Embryonic facial prominence (tissue), 1 donor: ENCODE data around the gene GTPBP3.
A peak's percentile ranks its signal among the peaks of the same experiment; 100 is the strongest.

Experiments
- DNase-seq: peaks from one replicate; pipeline ENCODE4 v3.0.0-alpha.2; 2016; ENCODE audit errors: extremely low spot score

Gene GTPBP3

DNA sequence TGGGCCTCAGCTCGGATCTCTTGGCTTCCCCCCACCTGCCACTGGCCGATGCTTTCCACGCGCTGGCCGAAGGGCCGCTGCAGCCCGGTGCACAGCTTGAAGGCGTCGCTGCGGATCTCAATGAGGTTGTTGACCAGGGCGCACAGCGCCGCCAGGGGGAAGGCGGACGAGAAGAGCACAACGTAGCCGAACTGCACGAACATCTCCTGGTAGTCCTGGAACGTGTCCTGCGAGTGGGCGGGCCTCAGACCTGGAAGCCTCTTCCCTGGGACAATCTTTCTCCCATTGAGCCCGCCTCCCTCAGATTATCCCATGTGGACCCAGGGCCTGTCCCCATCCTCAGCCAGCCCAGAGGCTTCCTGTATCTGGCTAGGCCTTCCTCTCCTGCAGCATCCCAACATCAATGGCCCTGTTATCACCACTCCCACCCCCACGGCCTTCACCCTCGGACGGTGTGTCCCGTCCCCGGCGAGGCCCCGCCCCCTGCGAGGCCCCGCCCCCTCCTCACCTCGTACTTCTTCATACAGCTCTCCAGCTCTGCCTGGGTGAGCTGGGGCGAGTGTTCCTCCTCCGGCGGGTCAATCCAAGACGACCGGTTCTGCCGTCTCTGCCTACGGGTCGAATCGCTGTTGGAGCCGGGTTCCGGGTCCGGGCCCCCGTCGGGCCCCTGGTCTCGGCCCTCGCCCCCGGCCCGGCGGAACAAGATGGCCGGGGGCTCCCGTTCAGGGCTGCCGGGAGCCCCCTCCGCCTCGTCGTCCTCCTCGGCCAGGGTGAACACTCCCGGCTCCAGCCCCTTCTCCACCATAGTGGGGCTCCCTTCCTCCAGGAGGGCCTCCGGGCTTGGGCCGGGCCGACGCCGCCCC is 9.5 kb upstream of the GTPBP3 start:
- DNase-seq, result no peak

DNA sequence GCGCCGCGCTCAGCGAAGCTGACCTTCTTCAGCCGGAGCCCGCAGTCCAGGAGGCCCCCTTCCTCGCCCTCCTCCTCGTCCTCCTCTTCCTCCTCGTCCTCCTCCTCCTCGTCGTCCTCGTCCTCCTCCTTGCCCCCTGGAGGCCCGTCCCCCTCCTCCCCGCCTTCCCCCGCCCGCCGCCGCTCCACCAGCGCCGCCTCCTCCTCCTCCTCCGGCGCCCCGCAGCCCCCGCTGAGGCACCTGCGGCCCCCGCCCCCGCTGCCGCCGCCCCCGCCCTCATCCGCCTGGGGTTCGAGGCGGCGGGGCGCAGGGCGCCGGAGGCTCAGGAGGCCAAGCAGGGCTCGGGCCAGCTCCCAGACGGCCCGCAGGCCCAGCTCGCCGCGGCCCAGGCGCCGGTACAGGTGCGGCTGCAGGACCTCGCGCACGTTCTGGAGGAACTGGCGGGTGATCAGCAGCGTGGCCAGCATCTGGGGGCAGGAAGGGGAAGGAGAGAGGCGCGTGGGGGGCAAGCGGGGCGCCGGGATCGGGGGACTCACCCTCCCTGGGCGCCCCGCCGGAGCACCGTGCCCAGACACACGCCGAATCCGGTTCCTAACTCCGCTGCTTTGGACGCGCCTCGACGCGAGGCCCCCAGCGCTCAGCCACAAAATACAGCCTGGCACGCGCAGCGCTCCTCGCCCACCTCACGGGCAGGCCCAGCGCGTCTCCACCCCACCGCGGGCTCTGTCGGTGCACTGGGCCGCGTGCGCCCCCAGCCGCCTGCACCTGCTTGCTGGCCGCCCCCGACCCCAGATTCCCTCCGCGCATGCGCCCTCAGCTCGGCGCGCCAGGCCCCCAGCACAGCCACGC is 8.6 kb upstream of the GTPBP3 start:
- no peak for DNase-seq

DNA sequence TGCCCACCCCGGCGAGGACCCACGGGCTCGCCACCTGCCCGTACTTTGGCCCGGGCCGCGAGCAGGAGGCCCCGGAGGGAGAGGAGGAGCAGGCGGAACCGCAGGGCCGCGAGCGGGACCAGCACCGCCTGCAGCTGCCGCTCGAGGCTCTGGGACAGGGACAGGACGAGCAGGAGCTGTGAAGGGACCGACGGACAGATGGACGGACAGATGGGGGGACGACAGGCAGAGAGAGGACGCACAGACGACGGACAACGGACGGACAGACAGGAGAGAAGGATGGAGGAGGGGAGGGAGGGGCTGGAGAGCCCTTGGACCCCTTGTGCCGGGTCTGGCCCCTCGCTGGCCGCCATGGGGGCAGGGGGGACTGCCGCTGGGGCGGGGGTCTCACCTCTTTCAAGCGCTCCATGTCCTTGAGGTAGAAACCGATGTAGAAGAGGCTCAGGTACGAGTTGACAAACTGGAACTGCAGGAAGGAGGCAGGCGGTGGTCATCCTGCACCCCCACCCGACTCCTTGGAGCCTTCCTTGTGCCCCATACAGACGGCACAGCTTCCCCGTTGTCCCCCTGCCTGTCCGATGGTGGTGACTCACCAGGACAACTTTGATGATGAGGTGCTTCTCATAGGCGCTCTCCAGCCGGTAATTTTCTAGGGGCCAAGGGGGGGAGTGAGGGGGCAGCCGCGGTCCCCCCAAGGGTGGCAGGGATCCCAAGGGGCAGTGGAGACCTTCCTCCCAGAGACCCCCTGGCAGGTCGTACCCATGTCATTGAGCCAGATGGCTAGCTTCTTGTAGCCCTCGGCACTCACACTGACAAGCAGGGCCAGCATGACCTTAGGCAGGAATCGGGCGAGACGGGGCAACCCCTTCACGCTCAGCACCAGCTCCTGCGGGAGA is 7.7 kb upstream of the GTPBP3 start:
- no peak for DNase-seq

DNA sequence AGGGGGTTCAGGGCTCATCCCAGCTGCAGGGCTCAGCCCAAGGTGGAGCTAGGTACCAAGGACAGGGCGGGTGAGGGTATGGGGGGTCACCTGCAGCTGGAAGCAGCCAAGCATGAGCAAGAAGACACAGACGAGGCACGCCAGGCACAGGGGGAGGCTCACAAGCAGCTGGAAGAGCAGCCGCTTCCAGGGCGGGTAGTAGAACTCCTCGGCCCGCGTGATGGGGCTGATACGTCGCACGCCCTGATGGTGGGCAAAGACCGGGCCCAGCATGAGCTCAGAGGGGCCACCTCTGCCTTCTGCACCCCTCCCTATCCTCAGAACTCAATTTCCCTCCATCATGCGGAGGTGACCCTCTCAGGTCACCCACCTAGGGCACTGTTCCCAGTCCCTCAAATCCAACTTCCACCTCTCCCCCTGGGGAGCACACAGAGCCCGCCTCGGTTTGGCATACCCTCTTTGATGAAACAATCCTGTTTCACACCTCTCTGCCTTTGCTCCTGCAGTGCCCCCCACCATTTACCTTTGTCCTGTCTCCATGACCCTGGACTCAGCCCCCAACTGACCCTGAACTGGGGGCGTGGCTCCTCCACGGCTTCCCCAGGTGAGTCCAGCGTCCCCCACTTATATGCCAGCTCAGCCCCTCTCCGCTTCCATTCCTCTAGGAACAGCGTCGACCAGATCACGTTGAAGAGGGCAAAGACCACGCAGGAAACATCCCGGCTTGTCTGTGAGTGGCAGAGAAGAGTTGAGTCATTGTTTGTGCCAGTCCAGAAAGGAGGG is 6.9 kb upstream of the GTPBP3 start:
- no peak for DNase-seq

DNA sequence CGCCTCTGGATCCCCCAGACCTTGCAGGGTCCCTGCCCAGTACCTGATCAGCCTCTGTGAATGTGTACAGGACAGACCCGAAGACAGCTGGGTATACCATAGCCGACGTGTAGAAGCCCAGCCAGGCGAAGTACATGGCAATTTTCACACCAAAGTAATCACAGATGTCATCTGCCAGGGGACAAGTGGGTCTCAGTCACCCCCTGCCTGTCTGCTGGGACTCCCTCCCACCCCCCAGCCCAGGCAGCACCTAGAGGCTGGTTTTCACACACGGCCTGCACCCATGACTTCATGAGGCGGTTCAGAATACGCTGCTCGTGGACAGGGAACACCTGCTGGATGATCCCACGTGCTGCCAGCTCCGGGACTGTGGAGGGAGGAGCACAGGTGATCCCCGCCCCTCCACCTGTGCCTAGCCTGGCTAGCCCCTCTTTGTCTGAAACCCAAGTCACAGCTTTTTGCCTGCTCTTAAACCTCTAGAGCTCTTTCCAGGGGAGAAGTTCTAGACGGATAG is 6.3 kb upstream of the GTPBP3 start:
- DNase-seq, result no peak

DNA sequence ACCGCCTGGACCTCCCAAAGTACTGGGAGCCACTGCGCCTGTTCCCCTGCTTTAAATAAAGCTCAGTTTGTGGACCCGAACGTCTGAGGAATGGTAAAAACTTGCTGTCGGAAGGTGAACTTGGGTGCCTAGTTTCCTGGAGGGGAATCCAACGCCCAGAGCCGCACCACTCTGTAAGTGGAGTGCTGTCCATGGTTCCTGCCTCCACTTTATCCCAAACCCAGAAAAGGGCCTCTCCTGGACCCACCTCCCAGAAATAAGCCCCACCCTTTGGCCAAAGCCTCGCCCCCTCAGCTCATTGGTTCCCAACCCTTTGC is 5.0 kb upstream of the GTPBP3 start:
- no peak for DNase-seq

DNA sequence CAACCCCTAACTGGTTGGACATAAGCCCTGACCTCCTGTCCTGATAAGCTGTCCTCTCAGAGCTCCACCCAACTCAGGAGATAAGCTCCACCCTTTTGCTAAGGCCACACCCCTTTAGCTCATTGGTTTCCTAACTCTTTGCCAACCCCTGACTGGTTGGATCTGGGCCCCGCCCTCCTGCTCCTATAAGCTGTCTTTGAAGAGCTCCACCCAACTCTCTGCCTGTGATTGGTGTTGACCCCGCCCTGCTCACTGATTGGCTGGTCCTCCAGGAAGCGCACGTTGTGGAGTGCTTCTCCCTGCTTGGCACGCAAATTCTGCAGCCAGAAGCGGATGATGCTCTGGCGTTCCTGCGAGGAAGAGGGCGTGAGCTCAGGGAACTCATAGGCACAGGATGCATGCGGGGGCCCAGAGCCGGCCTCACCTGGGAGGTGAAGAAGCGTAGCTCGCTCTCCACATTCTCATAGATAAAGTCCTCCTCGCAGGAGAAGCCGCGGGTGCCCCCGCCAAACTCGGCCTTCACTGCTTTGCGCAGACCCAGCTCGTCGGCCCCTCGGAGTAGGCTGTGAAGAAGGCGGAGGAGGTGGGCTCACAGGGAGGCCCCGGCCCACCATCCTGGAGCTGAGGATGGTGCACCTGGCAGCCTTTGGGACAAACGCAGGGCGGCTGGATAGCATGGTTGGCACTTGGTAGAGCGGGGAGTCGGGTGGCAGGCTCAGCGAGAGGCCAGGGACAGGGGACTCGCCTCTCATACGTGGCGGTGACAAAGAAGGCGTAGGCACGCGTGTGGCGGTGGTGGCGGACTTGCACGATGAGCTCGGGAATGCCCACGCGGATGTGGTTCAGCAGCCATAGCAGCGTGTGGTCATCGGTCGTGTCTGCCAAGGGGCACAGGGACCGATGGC is 4.4 kb upstream of the GTPBP3 start:
- DNase-seq, result no peak

DNA sequence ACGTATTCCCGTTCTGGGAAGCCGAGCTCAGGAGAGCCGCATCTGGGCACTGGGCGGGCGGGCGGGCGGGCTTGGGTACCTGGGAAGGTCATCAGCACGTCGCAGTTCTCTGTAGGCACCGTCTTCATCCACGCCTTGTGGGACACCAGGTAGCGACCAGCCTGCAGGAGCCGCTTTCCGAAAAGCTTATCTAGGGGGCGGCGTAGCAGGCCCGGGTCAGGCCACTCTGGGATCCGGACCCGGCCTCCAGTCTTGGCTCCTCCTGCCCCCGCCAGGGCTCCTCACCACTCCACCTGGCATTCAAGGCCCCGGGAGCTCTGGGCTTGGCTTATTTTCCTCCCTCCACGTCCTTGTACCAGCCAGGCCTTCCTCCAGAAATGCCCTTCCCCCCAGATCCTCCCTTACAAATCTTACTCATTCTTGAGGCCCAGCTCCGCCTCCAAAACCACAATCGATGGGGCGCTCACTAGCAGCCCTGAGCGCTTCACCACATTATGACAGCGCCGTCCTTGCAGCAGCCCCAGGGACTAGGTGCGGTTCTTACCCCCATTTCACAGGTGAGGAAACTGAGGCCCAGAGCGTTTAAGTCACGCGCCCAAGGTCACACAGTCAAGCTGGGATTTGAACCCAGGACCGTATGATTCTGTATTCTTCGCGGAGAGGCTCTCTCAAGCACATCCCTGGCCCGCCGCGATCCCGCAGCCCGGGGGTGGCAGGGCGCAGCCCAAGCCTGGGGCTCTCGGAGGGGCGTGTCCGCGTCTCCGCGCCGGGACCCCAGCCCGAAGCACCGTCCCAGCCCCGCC is 3.5 kb upstream of the GTPBP3 start:
- no peak for DNase-seq

DNA sequence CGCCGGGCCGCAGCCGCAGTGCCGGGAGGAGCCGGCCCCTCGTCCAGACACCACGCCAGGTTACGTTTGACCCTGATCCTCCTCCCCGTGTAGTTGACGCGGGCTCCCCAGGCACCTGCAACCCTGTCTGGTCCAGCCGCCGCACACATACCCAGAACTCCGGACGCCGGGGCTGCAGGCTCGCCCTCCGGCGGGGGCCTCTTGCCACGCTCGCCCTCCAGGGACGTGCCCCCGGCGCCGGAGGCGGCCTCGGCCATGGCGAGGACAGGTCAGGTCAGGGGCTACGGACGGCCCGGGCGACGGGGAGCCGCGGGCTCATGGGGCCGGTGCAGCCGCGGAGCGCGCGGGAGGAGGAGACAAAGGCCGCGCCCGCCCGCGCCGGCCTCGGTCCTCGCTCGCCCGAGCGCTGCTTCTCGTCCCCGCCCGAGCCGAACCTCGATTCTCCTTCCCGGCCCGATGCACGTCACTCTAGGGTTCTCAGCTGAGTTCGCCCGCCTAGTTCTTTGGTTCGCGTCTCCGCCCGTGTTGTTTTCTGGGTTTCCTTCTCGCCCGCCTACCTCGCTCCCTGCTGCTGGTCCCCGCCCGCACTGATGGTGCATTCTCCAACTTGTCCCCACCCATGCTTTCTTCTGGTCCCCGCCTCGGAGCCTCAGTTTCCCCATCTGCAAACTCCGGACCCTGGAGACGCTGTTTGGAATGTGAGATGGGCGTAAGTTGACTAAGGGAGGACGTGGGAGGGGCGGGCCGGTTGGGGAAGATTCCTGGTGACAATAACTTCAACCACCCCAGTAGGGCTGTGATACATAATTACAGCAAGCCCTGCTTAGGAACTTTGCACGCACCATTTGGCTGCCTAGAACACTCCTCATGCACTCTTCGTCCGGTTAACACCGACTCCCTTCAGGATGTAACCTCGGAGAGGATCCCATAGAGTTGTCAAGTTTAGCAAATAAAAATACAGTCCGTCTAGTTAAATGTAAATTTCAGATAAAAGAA is 2.6 kb upstream of the GTPBP3 start, which contains the start of gene ANO8:
ANO8 (minus strand) TSS at position 442 of the 996 bp plus-strand sequence; CDS start at position 257, 185 bp downstream.
- peak; percentile 95 for DNase-seq

DNA sequence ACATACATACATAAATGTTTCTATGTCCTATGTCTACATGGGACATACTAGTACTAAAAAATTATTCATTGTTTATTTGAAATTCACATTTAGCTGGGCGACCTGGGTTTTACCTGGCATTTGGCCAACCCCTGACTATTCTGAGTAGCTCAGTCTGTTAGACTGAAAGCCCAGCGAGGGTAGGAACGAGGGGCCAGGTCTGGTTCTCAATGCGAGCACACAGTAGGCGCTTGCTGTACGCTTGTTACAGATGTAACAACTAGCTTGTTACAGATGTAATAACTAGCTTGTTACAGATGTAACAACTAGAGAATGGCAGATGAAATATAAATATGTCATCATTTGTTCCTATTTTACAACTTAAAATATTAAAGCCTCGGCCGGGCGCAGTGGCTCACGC is 1.8 kb upstream of the GTPBP3 start:
- no peak for DNase-seq

DNA sequence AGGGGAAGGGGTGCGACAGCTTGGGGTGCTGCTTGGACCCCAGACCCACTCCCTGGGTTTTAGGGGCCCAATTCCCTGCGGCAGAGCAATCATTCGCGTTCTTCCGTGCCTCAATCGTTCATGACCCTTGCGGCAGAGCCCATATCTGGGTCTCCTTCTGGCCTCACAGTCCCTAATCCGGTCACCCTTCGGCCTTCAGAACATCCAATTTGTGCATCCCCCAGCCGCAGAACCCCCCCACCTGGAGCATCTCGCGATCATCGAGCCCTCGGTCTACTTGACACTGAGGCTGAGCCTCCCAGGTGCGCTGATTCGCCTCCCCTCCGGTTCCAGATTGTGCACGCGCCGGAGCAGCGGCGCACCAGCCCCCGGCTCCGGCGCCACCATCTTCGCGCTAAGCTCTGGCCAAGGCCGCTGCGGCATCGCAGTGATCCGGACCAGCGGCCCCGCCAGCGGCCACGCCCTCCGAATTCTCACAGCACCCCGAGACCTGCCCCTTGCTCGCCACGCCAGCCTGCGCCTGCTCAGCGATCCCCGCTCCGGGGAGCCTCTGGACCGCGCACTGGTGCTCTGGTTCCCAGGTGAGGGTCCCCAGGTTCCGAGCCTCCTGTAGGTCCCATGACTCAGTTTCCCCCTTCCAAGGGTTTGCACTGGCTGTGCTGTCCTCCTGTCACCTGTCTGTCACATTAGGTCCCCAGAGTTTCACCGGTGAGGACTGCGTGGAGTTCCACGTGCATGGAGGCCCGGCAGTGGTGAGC is 501 bp downstream of the GTPBP3 start:
- DNase-seq, result no peak

DNA sequence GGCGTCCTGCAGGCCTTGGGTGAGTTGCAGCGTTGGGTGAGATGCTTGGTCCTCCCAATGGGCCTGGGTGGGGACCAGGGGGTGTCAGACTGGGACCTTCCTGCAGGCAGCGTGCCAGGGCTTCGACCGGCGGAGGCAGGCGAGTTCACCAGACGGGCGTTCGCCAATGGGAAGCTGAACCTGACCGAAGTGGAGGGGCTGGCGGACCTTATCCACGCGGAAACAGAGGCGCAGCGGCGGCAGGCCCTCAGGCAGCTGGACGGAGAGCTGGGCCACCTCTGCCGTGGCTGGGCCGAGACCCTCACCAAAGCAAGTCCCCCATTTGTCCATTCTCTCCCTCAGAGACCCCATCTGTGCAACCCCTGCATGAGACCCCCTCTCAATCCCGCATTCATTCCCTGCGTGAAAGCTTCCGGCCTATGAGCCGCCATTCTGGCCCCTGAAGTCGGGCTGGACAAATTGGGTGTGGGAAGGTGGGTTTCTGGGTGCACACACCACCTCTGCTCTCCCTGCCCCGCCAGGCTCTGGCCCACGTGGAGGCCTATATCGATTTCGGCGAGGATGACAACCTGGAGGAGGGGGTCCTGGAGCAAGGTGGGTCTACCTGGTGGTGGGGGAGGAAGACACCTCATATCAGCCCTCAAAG is 1.2 kb downstream of the GTPBP3 start:
- DNase-seq, result no peak

DNA sequence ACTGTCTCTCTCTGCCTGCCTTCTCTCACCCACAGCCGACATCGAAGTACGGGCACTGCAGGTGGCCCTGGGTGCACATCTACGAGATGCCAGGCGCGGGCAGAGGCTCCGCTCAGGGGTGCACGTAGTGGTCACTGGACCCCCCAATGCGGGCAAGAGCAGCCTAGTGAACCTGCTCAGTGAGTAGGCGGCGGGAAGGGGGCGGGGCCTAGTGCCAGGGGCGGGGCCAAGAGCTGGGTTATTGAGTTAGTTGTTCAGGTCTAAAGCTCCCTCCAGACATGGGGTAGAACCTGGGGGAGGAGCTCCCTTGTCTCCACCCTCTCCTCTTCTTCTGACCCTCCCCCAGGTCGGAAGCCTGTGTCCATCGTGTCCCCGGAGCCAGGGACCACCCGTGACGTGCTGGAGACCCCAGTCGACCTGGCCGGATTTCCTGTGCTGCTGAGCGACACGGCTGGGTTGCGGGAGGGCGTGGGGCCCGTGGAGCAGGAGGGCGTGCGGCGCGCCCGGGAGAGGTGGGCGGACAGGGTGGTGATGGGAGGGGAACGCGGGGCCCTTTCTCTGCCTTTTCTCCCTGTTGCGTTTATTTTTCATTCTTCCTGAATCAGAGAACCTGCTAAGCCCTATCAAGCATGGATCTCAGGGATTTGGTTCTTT is 1.9 kb downstream of the GTPBP3 start:
- DNase-seq, result no peak

DNA sequence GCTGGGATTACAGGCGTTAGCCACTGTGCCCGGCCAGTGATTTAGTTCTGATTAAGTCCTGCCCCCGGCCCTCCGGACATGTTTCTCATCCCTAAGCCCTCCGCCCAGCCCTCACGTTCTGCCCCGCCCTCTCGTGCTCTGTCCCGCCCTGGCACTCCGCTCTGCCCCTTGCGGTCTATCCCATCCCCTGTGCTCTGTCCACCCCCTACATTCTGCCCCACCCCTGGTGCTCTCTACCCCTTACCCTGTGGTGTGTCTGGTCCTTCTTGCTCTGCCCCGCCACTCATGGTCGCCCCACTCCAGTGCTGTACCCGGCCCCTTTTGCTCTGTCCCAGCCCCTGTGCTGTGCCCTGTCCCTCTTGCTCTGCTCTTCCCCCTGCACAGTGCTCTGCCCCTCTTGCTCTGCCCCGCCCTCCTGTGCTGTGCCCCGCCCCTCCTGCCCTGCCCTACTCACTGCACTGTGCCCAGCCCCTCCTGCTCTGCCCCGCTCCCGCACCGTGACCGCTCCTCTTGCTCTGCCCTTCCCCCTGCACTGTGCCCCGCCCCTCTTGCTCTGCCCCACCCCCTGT is 3.0 kb downstream of the GTPBP3 start:
- no peak for DNase-seq

DNA sequence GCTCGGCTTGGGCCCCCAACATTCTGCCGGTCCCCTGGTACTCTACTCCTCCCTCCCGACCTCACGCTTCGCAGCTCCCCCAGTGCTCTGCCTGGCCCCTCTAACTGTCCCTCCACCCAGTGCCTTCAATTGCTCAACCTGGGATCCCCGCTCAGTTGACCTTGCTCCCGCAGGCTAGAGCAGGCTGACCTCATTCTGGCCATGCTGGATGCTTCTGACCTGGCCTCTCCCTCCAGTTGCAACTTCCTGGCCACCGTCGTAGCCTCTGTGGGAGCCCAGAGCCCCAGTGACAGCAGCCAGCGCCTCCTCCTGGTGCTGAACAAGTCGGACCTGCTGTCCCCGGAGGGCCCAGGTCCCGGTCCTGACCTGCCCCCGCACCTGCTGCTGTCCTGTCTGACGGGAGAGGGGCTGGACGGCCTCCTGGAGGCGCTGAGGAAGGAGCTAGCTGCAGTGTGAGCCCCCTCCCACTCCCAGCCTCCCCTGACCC is 3.6 kb downstream of the GTPBP3 start:
- DNase-seq, result no peak
